ENCODE data around the gene GRN. TPM values are rescaled to one million over a fixed set of nuclear protein-coding genes. Genes with fewer than 3 reads are reported as not detected.
A peak's percentile ranks its signal among the peaks of the same experiment; 100 is the strongest.

The GRN gene
- total RNA-seq, 1 donor from 2014 or later, result 160 TPM

- DNase-seq, result no peak
- Histone ChIP-seq H3K27me3 (ENCODE audit: low read depth) (no peaks in the 10 kb centered on the region), H3K36me3 (peaks cover 44% of the 10 kb centered on the region), H3K9me3 (replicated peaks) (no peaks in the 10 kb centered on the region), H3K4me3 (no peak overlapping the region), H3K27ac (replicated peaks) (no peak overlapping the region), H3K4me1 (no peaks in the 10 kb centered on the region)
- TF ChIP-seq CTCF (IDR thresholded peaks at IDR 0.05; ENCODE audit: borderline replicate concordance), result no peak
- intact Hi-C loops (cut with micrococcal nuclease), result no loop called here
Measured at GRCh38 chr17:44394833-44395232, 49.7 kb downstream of the GRN start.

GRCh38 chr17:44396946-44397345 is 51.8 kb downstream of the GRN start:
- peaks cover 61% of the 10 kb centered on the region for H3K36me3 ChIP-seq
- H3K4me1 ChIP-seq, result no peaks in the 10 kb centered on the region

GRCh38 chr17:44397479-44398440 is 52.7 kb downstream of the GRN start:
- H3K9me3 ChIP-seq (replicated peaks), result no peaks in the 10 kb centered on the region
- H3K4me3 ChIP-seq, result no peak overlapping the region
- peaks cover 69% of the 10 kb centered on the region for H3K36me3 ChIP-seq
- TF ChIP-seq CTCF (IDR thresholded peaks at IDR 0.05; ENCODE audit: borderline replicate concordance), result no peak
- no peak for DNase-seq
- intact Hi-C loops (cut with micrococcal nuclease), result no loop called here
- H3K27ac ChIP-seq (replicated peaks), result no peak overlapping the region
- no peaks in the 10 kb centered on the region for H3K4me1 ChIP-seq
- no peaks in the 10 kb centered on the region for H3K27me3 ChIP-seq (ENCODE audit: low read depth)

More at GRCh38 chr17:44396946-44397345, 51.8 kb downstream of the GRN start:
- no peaks in the 10 kb centered on the region for H3K9me3 ChIP-seq (replicated peaks)
- no peak for DNase-seq
- no peak for TF ChIP-seq CTCF (IDR thresholded peaks at IDR 0.05; ENCODE audit: borderline replicate concordance)
- no peaks in the 10 kb centered on the region for H3K27me3 ChIP-seq (ENCODE audit: low read depth)
- no peak overlapping the region for H3K4me3 ChIP-seq
- intact Hi-C loops (cut with micrococcal nuclease), result no loop called here
- H3K27ac ChIP-seq (replicated peaks), result no peak overlapping the region

- no peak for DNase-seq
- Histone ChIP-seq H3K4me3 (no peak overlapping the region), H3K36me3 (peaks cover 80% of the 10 kb centered on the region), H3K9me3 (replicated peaks) (no peaks in the 10 kb centered on the region), H3K27me3 (ENCODE audit: low read depth) (no peaks in the 10 kb centered on the region), H3K27ac (replicated peaks) (no peak overlapping the region), H3K4me1 (no peaks in the 10 kb centered on the region)
- TF ChIP-seq CTCF (IDR thresholded peaks at IDR 0.05; ENCODE audit: borderline replicate concordance), result no peak
- intact Hi-C loops (cut with micrococcal nuclease), result no loop called here
Measured at GRCh38 chr17:44398692-44399691, 53.9 kb downstream of the GRN start.

- no peak overlapping the region for H3K4me3 ChIP-seq
- TF ChIP-seq CTCF (IDR thresholded peaks at IDR 0.05; ENCODE audit: borderline replicate concordance), result peak; percentile 49
- no peak for DNase-seq
- H3K36me3 ChIP-seq, result peaks cover 92% of the 10 kb centered on the region
- no peaks in the 10 kb centered on the region for H3K9me3 ChIP-seq (replicated peaks)
- intact Hi-C loops (cut with micrococcal nuclease), result no loop called here
- H3K27ac ChIP-seq (replicated peaks), result no peak overlapping the region
- H3K4me1 ChIP-seq, result no peaks in the 10 kb centered on the region
- H3K27me3 ChIP-seq (ENCODE audit: low read depth), result no peaks in the 10 kb centered on the region
Measured at GRCh38 chr17:44400226-44400847, 55.2 kb downstream of the GRN start.
